H9 (cell line): Measurements from ENCODE around the gene ACMSD. TPM values are rescaled to one million over a fixed set of nuclear protein-coding genes. Genes with fewer than 3 reads are reported as not detected.
"Not testable (repeated sequence)": the region's sequence is repeated elsewhere in the genome, so short reads cannot be mapped to it uniquely, and the experiment has no call there.

ENCODE experiments used
- DNase-seq: peaks from one replicate; pipeline ENCODE4 v3.0.0-alpha.2; 2017
- H2AFZ ChIP-seq: one replicate; pipeline ENCODE4 v1.6.1; 2013; ENCODE audit warnings: mild to moderate bottlenecking, low read length, control low read depth, moderate library complexity
- H2AK5ac ChIP-seq: 2 replicates; pipeline ENCODE4 v1.6.1; 2013; ENCODE audit warnings: low read length, control low read depth, mixed read lengths; ENCODE audit not compliant: insufficient read length
- H2BK120ac ChIP-seq: one replicate; pipeline ENCODE4 v1.6.1; 2013; ENCODE audit warnings: low read depth, mild to moderate bottlenecking, low read length, control low read depth, inconsistent platforms; ENCODE audit not compliant: poor library complexity, severe bottlenecking
- H2BK12ac ChIP-seq: 2 replicates; pipeline ENCODE4 v1.6.1; 2013; ENCODE audit warnings: low read length, control low read depth, mixed read lengths, low read depth; ENCODE audit not compliant: insufficient read length
- H2BK15ac ChIP-seq: 2 replicates; pipeline ENCODE4 v1.6.1; 2013; ENCODE audit warnings: low read depth, low read length, control low read depth
- H2BK20ac ChIP-seq: one replicate; pipeline ENCODE4 v1.6.1; 2013; ENCODE audit warnings: low read depth, mild to moderate bottlenecking, low read length, control low read depth, inconsistent platforms; ENCODE audit not compliant: poor library complexity, severe bottlenecking
- H2BK5ac ChIP-seq: 2 replicates; pipeline ENCODE4 v1.6.1; 2013; ENCODE audit warnings: low read length, control low read depth, mixed read lengths; ENCODE audit not compliant: insufficient read length
- H3K14ac ChIP-seq: 2 replicates; pipeline ENCODE4 v1.6.1; 2013; ENCODE audit warnings: low read length, control low read depth; ENCODE audit not compliant: insufficient read depth
- H3K18ac ChIP-seq: 2 replicates; pipeline ENCODE4 v1.6.1; 2013; ENCODE audit warnings: low read depth, mild to moderate bottlenecking, mixed read lengths, low read length, control low read depth; ENCODE audit not compliant: insufficient read length
- H3K23ac ChIP-seq: 2 replicates; pipeline ENCODE4 v1.6.1; 2013; ENCODE audit warnings: low read length, control low read depth, mixed read lengths, low read depth; ENCODE audit not compliant: insufficient read length
- H3K23me2 ChIP-seq: 2 replicates; pipeline ENCODE4 v1.6.1; 2013; ENCODE audit warnings: low read depth, mild to moderate bottlenecking, mixed read lengths, low read length, control low read depth; ENCODE audit not compliant: insufficient read length, poor library complexity, severe bottlenecking
- H3K27ac ChIP-seq: 2 replicates; pipeline ENCODE4 v1.5.1; 2013; ENCODE audit warnings: low read length, control low read depth, mixed read lengths, low read depth; ENCODE audit not compliant: insufficient read length
- H3K27me3 ChIP-seq: 2 replicates; pipeline ENCODE4 v1.6.1; 2013; ENCODE audit warnings: low read length, control low read depth, inconsistent platforms; ENCODE audit not compliant: insufficient read depth
- H3K4ac ChIP-seq: 2 replicates; pipeline ENCODE4 v1.6.1; 2013; ENCODE audit warnings: low read depth, mild to moderate bottlenecking, control low read depth, inconsistent platforms, low read length, moderate library complexity
- H3K4me1 ChIP-seq: 2 replicates; pipeline ENCODE4 v1.6.1; 2013; ENCODE audit warnings: low read length, control low read depth, inconsistent platforms; ENCODE audit not compliant: insufficient read depth
- H3K4me2 ChIP-seq: 2 replicates; pipeline ENCODE4 v1.6.1; 2013; ENCODE audit warnings: low read length, control low read depth, mixed read lengths; ENCODE audit not compliant: insufficient read length, insufficient read depth
- H3K56ac ChIP-seq: 2 replicates; pipeline ENCODE4 v1.6.1; 2013; ENCODE audit warnings: low read depth, mild to moderate bottlenecking, mixed read lengths, low read length, control low read depth; ENCODE audit not compliant: insufficient read length
- H3K79me1 ChIP-seq: 2 replicates; pipeline ENCODE4 v1.6.1; 2013; ENCODE audit warnings: low read depth, mild to moderate bottlenecking, moderate library complexity, low read length, control low read depth, inconsistent platforms; ENCODE audit not compliant: insufficient read depth, poor library complexity, severe bottlenecking
- H3K79me2 ChIP-seq: 2 replicates; pipeline ENCODE4 v1.6.1; 2013; ENCODE audit warnings: low read length, control low read depth, inconsistent platforms; ENCODE audit not compliant: insufficient read depth
- H3K9ac ChIP-seq: 2 replicates; pipeline ENCODE4 v1.6.1; 2013; ENCODE audit warnings: low read length, control low read depth, mixed read lengths; ENCODE audit not compliant: insufficient read length; ENCODE audit errors: extremely low read depth
- H3K9me3 ChIP-seq: one replicate; pipeline ENCODE4 v1.6.1; 2013; ENCODE audit warnings: low read depth, low read length, inconsistent platforms; ENCODE audit not compliant: control insufficient read depth
- H3T11ph ChIP-seq: one replicate; pipeline ENCODE4 v1.6.1; 2013; ENCODE audit warnings: mild to moderate bottlenecking, low read length, control low read depth, inconsistent platforms
- H4K20me1 ChIP-seq: one replicate; pipeline ENCODE4 v1.6.1; 2013; ENCODE audit not compliant: control insufficient read depth, insufficient read length, insufficient read depth
- H4K5ac ChIP-seq: 2 replicates; pipeline ENCODE4 v1.6.1; 2013; ENCODE audit warnings: low read depth, mild to moderate bottlenecking, mixed read lengths, low read length, control low read depth; ENCODE audit not compliant: insufficient read length
- H4K8ac ChIP-seq: replicated peaks from 2 replicates; pipeline ENCODE4 v1.6.1; 2013; ENCODE audit warnings: low read length, control low read depth, mixed read lengths, low read depth; ENCODE audit not compliant: insufficient read length
- H4K91ac ChIP-seq: 2 replicates; pipeline ENCODE4 v1.6.1; 2013; ENCODE audit warnings: low read depth, mild to moderate bottlenecking, moderate library complexity, mixed read lengths, low read length, control low read depth; ENCODE audit not compliant: insufficient read length
- H3K27ac Mint-ChIP-seq, 3 experiments: 2 replicates in 2 of 3; 3 replicates in 1 of 3; pipeline ENCODE4 v1.8.0; 2020 to 2021; ENCODE audit warnings: mixed read lengths in 3 of 3, mild to moderate bottlenecking in 1 of 3, moderate library complexity in 1 of 3
- H3K27me3 Mint-ChIP-seq: 2 replicates; pipeline ENCODE4 v1.8.0; 2021; ENCODE audit warnings: low read depth, mild to moderate bottlenecking, moderate library complexity, mixed read lengths
- H3K36me3 Mint-ChIP-seq, 3 experiments: 2 replicates in 2 of 3; 3 replicates in 1 of 3; pipeline ENCODE4 v1.8.0; 2020 to 2021; ENCODE audit warnings: low read depth in 3 of 3, mixed read lengths in 3 of 3; ENCODE audit not compliant: insufficient read depth in 1 of 3
- H3K4me1 Mint-ChIP-seq, 2 experiments: 2 replicates each; pipeline ENCODE4 v1.8.0; 2020; ENCODE audit warnings: mixed read lengths in 2 of 2
- H3K4me3 Mint-ChIP-seq, 2 experiments: 2 replicates in 1 of 2; 3 replicates in 1 of 2; pipeline ENCODE4 v1.8.0; 2020 to 2021; ENCODE audit warnings: mild to moderate bottlenecking in 2 of 2, mixed read lengths in 2 of 2, moderate library complexity in 1 of 2
- H3K9me3 Mint-ChIP-seq, 2 experiments: 2 replicates in 1 of 2; 3 replicates in 1 of 2; pipeline ENCODE4 v1.8.0; 2020; ENCODE audit warnings: mild to moderate bottlenecking in 2 of 2, mixed read lengths in 2 of 2, moderate library complexity in 1 of 2
- CTCF ChIP-seq: fragments of 200-600 bp; sonication (generic); conservative IDR thresholded peaks from 3 replicates; pipeline ENCODE4 v1.8.0; 2021; ENCODE audit warnings: antibody characterized with exemption, mild to moderate bottlenecking
- WGBS: extraction: QIAGEN DNeasy Blood & Tissue Kit; methylation state at CpG from one replicate; pipeline ENCODE4 v1.1.7; 2013; ENCODE audit warnings: missing lambda C conversion rate, low lambda C conversion rate, mixed read lengths; ENCODE audit not compliant: insufficient read length; ENCODE audit errors: extremely low coverage; 5-methylcytosine and 5-hydroxymethylcytosine counted together
- total RNA-seq: library from RNA; stranded (reverse); gene quantifications from 2 replicates; pipeline ENCODE4 v1.2.1, GENCODE V29; 2021

The ACMSD gene
- total RNA-seq, 1 experiment from 2014 or later: not detected

- no peak for TF ChIP-seq CTCF
- H2BK20ac ChIP-seq: no peak overlapping the region
- H4K91ac ChIP-seq: no peak overlapping the region
- no peaks in the 10 kb centered on the region for H3K9me3 ChIP-seq
- H2BK12ac ChIP-seq: no peak overlapping the region
- no peaks in the 10 kb centered on the region for H3K4me1 ChIP-seq
- no CpG with 5 or more reads among the region's 2 CpGs for WGBS
- H3K4me2 ChIP-seq: no peak overlapping the region
- no peak overlapping the region for H4K8ac ChIP-seq
- no peaks in the 10 kb centered on the region for H3K79me2 ChIP-seq
- no peaks in the 10 kb centered on the region for H4K20me1 ChIP-seq
- no peak overlapping the region for H3K27ac ChIP-seq
- H2BK15ac ChIP-seq: no peak overlapping the region
- H3K27me3 ChIP-seq: no peaks in the 10 kb centered on the region
- no peak overlapping the region for H3K56ac ChIP-seq
- no peak overlapping the region for H4K5ac ChIP-seq
- H3K14ac ChIP-seq: no peak overlapping the region
- H2BK120ac ChIP-seq: no peak overlapping the region
- no peak overlapping the region for H2AK5ac ChIP-seq
- H3K23me2 ChIP-seq: no peaks in the 10 kb centered on the region
- no peaks in the 10 kb centered on the region for H3K79me1 ChIP-seq
- Mint-ChIP-seq H3K36me3 (no peaks in the 10 kb centered on the region), H3K9me3 (peaks cover 5 to 7% of the 10 kb centered on the region in 2 experiments; a peak in 3 of 5 replicates), H3K4me3 (no peak overlapping the region), H3K4me1 (peaks cover 0 to 4% of the 10 kb centered on the region in 2 experiments; a peak in 1 of 4 replicates), H3K27ac (no peak overlapping the region), H3K27me3 (no peaks in the 10 kb centered on the region)
- H2AFZ ChIP-seq: no peak overlapping the region
- no peak overlapping the region for H3K18ac ChIP-seq
- H2BK5ac ChIP-seq: no peak overlapping the region
- no peak overlapping the region for H3K9ac ChIP-seq
- no peak for DNase-seq
- no peak overlapping the region for H3K4ac ChIP-seq
- H3T11ph ChIP-seq: no peak overlapping the region
- no peak overlapping the region for H3K23ac ChIP-seq
Observed at GRCh38 chr2:134906726-134907125, 68.3 kb downstream of the ACMSD start.

- not testable (repeated sequence) for H3T11ph ChIP-seq, H4K20me1 ChIP-seq, H3K27ac Mint-ChIP-seq, H3K27me3 ChIP-seq, H3K36me3 Mint-ChIP-seq, H3K27ac ChIP-seq, H2AFZ ChIP-seq, H3K9me3 Mint-ChIP-seq, H3K4ac ChIP-seq, H3K56ac ChIP-seq, H3K4me1 ChIP-seq, H3K4me1 Mint-ChIP-seq, H3K79me2 ChIP-seq, H3K27me3 Mint-ChIP-seq, H3K23me2 ChIP-seq, H3K4me3 Mint-ChIP-seq, H4K5ac ChIP-seq, DNase-seq, H2BK5ac ChIP-seq, H3K23ac ChIP-seq, H4K91ac ChIP-seq, H2BK15ac ChIP-seq, H3K18ac ChIP-seq, H2AK5ac ChIP-seq, H3K79me1 ChIP-seq, H3K4me2 ChIP-seq, H2BK20ac ChIP-seq, H3K9ac ChIP-seq, H3K14ac ChIP-seq, H4K8ac ChIP-seq, H2BK12ac ChIP-seq, H3K9me3 ChIP-seq, H2BK120ac ChIP-seq
- WGBS: no CpG with 5 or more reads among the region's 1 CpG
Observed at GRCh38 chr2:134907441-134908116, 69.2 kb downstream of the ACMSD start.
